ENCODE data around the gene FEM1B. TPM values are rescaled to one million over a fixed set of nuclear protein-coding genes. Genes with fewer than 3 reads are reported as not detected.

The FEM1B gene
- polyA plus RNA-seq, 2 of the 4 experiments (the other 2 are of a cell fraction), result 19.5 to 59.1 TPM

GRCh38 chr15:68318931-68319909 lies 41.7 kb downstream of the FEM1B start:
- no peak for FAIRE-seq

GRCh38 chr15:68319997-68320396 lies 42.5 kb downstream of the FEM1B start:
- DNase-seq (ENCODE audit: low read depth in 1 of 2, low spot score in 1 of 2), result no peak
- Histone ChIP-seq H3K4me2 (no peak overlapping the region), H3K4me1 (no peaks in the 10 kb centered on the region), H3K9me3 (no peaks in the 10 kb centered on the region), H3K4me3 (no peak overlapping the region), H3K27ac (no peak overlapping the region)
- CTCF ChIA-PET, result interaction anchor here (0.9 to 8.1 kb wide), 8 partner anchors 10 to 354 kb away, joined by 3 to 97 read pairs (median 6); no protein-coding TSS in a partner anchor
- POLR2A ChIA-PET, result no interaction called here
- FAIRE-seq, result no peak
- no peak for TF ChIP-seq SREBF2 (IDR thresholded peaks at IDR 0.05)
- TF ChIP-seq KDM1A (IDR thresholded peaks at IDR 0.05; ENCODE audit: low read depth), result no peak
- TF ChIP-seq FOXS1 (CRISPR knock-in tag; IDR thresholded peaks at IDR 0.05), result no peak
- no peak for TF ChIP-seq CEBPB (IDR thresholded peaks at IDR 0.05)
- no peak for TF ChIP-seq BHLHE40 (IDR thresholded peaks at IDR 0.05; ENCODE audit: low read depth, low read length)
- TF ChIP-seq EP300 (IDR thresholded peaks at IDR 0.05), result no peak
- no peak for TF ChIP-seq SMC3 (IDR thresholded peaks at IDR 0.05)
- no peak for TF ChIP-seq GATA3 (IDR thresholded peaks at IDR 0.05; ENCODE audit: borderline replicate concordance)
- no peak for TF ChIP-seq PHF8 (IDR thresholded peaks at IDR 0.05; ENCODE audit: borderline replicate concordance, low read depth)
- no peak for TF ChIP-seq MAZ (IDR thresholded peaks at IDR 0.05; ENCODE audit: borderline replicate concordance, low read depth, low read length)
- no peak for TF ChIP-seq TP53 (CRISPR knock-in tag; IDR thresholded peaks at IDR 0.05)
- TF ChIP-seq RARB (CRISPR knock-in tag; IDR thresholded peaks at IDR 0.05), result no peak
- TF ChIP-seq ZSCAN20 (CRISPR knock-in tag; IDR thresholded peaks at IDR 0.05), result no peak
- no peak for TF ChIP-seq MAFK (IDR thresholded peaks at IDR 0.05; ENCODE audit: partially characterized antibody)
- no peak for TF ChIP-seq FOSL2 (IDR thresholded peaks at IDR 0.05)
- TF ChIP-seq FOSL2 (CRISPR knock-in tag; IDR thresholded peaks at IDR 0.05), result no peak
- no peak for TF ChIP-seq CTCF (IDR thresholded peaks at IDR 0.05)
- no peak for TF ChIP-seq ESRRA (IDR thresholded peaks at IDR 0.05; ENCODE audit: borderline replicate concordance, low read length)
- WGBS (ENCODE audit: missing lambda C conversion rate), result 92% methylated on average over 12 of the region's 12 CpGs
- no peak for ATAC-seq

More at GRCh38 chr15:68318931-68319909, 41.7 kb downstream of the FEM1B start:
- no peak overlapping the region for H3K4me2 ChIP-seq
- no peak for ATAC-seq
- H3K4me1 ChIP-seq, result no peaks in the 10 kb centered on the region
- H3K9me3 ChIP-seq, result no peaks in the 10 kb centered on the region
- ChIA-PET CTCF (interaction anchor here (0.9 to 8.1 kb wide), 8 partner anchors 10 to 355 kb away, joined by 3 to 97 read pairs (median 6); no protein-coding TSS in a partner anchor), POLR2A (no interaction called here)
- no peak for TF ChIP-seq JUNB (IDR thresholded peaks at IDR 0.05)
- TF ChIP-seq EP300 (IDR thresholded peaks at IDR 0.05), result no peak
- TF ChIP-seq NR3C1 (IDR thresholded peaks at IDR 0.05), result no peak
- TF ChIP-seq RAD21 (conservative IDR thresholded peaks at IDR 0.05 in 1 of 2, IDR thresholded peaks at IDR 0.05 in 1 of 2), result no peak
- no peak for TF ChIP-seq FOSB (CRISPR knock-in tag; IDR thresholded peaks at IDR 0.05)
- no peak for TF ChIP-seq ZNF302 (CRISPR knock-in tag; IDR thresholded peaks at IDR 0.05)
- no peak for TF ChIP-seq CBX8 (IDR thresholded peaks at IDR 0.05)
- no peak for TF ChIP-seq HOXB13 (CRISPR knock-in tag; IDR thresholded peaks at IDR 0.05; ENCODE audit: low read depth)
- no peak for TF ChIP-seq RNF2 (IDR thresholded peaks at IDR 0.05; ENCODE audit: borderline replicate concordance, low read depth)
- no peak for TF ChIP-seq MAX (IDR thresholded peaks at IDR 0.05)
- TF ChIP-seq BCL3 (IDR thresholded peaks at IDR 0.05), result no peak
- TF ChIP-seq TFCP2L1 (CRISPR knock-in tag; IDR thresholded peaks at IDR 0.05), result no peak
- TF ChIP-seq MYC (IDR thresholded peaks at IDR 0.05; ENCODE audit: borderline replicate concordance, low read length), result no peak
- no peak for TF ChIP-seq PBX3 (IDR thresholded peaks at IDR 0.05)
- no peak for TF ChIP-seq NFE2L2 (conservative IDR thresholded peaks at IDR 0.05; ENCODE audit: low read length)
- no peak for TF ChIP-seq JUN (IDR thresholded peaks at IDR 0.05)
- no peak for TF ChIP-seq POLR2A (IDR thresholded peaks at IDR 0.05; ENCODE audit: low read length)
- DNase-seq (ENCODE audit: low read depth in 1 of 2, low spot score in 1 of 2), result no peak
- WGBS (ENCODE audit: missing lambda C conversion rate), result 87% methylated on average over 18 of the region's 18 CpGs
- H3K27ac ChIP-seq, result no peak overlapping the region
- no peak overlapping the region for H3K4me3 ChIP-seq
